Hematopoietic multipotent progenitor cell (in vitro differentiated cells): ENCODE measurements around the gene PHLPP2. TPM values are rescaled to one million over a fixed set of nuclear protein-coding genes. Genes with fewer than 3 reads are reported as not detected.
"Not testable (repeated sequence)": the region's sequence is repeated elsewhere in the genome, so short reads cannot be mapped to it uniquely, and the experiment has no call there.

Experiments
- DNase-seq, 3 donors: peaks; one replicate each; pipeline ENCODE4 v3.0.0-alpha.2; 2011 to 2015; ENCODE audit warnings: low read depth in 2 of 3, low spot score in 2 of 3
- total RNA-seq: library from RNA; depleted of rRNA; stranded (reverse); fragments of >200 nt; gene quantifications from one replicate; pipeline ENCODE4 v1.2.3, GENCODE V29; 2012

PHLPP2 gene
- total RNA-seq, 1 donor = 3.8 TPM

DNA sequence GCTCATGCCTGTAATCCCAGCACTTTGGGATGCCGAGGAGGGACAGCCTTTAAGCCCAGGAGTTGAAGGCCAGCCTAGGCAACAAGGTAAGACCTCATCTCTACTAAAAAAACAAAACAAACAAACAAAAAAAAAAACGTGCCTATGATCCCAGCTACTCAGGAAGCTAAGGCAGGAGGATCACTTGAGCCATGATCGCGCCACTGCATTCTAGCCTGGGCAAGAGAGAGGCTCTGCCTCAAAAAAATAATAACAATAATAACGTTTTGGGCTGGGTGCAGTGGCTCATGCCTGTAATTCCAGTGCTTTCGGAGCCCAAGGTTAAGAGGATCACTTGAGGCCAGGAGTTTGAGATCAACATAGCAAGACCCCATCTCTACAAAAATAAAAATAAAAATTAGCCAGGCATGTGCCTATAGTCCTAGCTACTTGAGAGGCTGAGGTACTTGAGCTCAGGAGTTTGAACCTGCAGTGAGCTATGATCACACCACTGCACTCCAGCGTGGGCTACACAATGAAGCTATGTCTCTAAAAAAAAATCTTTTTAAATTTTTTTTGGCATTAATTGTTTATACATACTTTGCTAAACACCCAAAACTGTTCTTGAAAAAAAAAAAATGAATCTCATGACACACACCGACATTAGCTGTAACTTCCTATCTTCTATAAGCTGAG is 3.3 kb downstream of the PHLPP2 start:
- no peak for DNase-seq

DNA sequence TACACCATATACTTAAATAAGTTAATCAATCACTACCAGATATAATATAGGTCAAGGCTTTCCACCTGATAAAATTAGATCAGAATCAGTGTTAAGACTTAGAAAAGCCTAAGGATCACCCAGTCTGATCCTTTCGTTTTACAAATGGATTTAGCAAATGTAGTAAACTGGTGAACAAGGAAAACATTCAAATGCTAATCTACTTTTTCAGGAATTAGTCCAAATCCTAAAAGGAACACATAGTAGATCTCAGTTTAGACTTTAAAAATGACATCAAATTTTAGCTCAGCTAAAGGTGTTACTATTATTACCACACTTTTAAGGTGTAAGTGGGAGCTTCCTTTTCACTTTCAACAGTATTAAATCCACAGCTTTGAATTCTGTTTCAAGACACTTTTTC is 12.0 kb downstream of the PHLPP2 start:
- no peak for DNase-seq

DNA sequence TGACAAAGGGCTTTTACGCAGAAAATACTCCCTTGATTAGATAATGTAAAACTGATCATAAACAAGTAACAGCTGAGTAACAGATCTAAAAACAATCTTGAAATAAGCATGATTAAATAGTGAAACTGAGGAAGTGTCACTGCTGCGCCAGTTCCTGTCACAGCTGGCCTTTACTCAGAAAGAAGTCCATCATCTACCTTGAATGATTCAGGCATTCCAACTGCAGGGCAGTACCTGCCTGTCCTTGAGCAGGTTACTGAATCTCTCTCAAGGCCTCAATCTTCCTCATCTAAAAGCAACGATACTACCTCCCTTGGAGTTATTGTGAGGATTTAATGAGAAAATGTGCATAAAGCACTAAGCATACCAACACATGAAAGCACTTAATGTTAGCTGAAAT is 12.7 kb downstream of the PHLPP2 start:
- DNase-seq = no peak

DNA sequence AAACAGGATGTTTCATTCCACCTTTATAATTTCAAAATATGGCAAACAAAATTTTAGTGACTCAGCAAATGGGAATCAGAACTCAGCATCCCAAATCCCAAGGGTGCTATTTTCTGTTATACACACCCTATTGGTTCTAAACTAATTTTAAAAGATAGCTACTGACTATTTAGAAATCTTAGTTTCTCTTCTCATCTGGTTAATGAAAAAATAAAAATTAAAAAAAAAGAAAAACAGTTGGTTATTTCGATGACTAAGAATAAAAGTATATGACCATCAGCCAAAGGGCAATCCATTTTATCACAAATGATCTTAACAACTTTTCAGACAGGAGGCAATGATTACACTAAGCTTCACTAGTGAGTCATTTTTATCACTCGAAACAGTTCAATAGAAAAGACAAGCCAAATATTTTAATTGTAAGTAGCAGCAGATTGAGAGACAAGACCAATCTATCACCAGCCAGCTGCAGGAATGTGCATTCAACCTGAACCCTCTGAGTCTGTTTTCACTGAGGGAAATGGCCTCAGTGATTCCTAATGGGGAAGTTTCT is 15.2 kb downstream of the PHLPP2 start:
- no peak for DNase-seq

DNA sequence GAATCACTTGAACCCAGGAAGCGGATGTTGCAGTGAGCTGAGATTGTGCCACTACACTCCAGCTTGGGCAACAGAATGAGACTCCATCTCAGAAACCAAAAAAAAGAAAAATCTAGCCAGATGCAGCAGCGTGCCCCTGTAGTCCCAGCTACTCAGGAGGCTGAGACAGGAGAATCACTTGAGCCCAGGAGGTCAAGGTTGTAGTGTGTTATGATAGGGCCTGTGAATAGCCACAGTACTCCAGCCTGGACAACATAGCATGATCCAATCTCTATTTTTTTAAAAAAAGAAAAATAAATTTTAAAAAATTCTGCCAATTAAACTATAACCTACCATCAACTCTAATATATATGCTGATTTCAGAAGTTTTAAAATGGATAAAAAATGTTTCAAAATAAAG is 15.8 kb downstream of the PHLPP2 start:
- no peak for DNase-seq

DNA sequence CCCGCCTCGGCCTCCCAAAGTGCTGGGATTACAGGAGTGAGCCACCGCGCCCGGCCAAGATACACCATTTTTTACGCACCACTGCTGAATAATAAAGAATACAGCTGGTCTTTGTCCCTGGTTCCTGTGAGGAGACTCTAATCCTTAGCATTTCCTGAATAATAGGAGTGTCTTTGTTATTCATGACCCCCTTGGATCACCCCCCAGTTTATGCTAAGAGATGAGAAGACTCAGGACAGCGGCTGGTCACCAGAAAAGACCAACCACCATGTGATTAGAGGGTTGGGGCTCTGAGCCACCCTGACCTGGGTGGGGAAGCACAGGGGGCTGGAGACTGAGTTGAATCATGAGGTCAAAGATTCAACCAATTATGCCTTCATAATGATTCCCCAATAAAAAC is 17.3 kb downstream of the PHLPP2 start:
- no peak for DNase-seq

DNA sequence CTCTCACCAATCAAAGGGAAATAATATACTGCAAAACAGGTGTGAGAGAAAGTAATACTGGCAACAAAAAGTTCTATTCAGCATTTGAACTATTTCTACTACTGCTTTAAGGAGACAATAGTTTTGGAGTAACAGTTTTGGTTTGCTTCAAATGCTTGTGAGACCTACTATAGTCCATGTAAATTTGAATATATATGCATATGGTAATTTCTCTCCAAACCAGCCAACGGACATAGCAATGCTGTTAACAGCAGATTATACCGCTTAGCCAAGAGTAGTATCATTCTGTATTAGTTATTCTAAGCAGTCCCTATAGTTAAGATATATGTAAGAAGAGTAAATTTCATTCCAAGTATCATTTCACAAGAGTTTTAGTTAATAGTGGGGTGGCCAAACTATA is 18.5 kb downstream of the PHLPP2 start:
- no peak for DNase-seq

DNA sequence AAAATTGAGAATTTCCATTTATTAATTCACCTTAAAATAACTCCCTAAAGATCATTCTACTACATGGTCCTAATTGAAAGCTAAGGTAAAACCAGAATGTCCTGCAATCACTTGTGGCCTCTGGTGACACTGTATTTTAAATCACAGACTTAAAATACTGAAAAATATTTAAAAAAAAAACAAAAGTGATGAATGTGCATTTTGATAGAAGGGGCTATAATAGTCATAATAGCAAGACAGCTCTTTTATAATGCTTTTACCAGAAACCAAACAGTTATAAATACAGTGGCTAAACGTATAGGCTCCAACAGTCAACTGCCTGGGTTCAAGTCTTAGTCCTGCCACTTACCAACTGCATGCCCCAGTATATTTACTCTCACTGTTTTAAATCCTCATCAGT is 21.2 kb downstream of the PHLPP2 start:
- no peak for DNase-seq

DNA sequence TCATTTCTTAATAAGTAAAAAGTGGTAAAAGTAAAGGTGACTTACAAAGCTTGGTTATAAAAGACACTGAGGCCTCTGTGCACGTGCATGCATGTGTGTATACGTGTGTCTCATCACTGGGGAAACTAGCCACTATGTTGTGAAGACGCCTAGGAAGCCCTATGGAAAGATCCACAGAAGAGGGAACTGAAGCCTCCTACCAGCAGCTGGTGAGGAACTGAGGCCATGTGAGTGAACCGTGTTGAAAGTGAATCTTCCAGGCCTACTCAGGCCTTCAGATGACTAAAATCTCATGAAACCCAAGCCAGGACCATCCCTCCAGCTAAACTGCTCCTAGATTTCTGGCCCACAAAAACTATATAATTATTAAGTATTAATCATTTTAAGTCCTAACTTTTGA is 23.7 kb downstream of the PHLPP2 start:
- DNase-seq = no peak

DNA sequence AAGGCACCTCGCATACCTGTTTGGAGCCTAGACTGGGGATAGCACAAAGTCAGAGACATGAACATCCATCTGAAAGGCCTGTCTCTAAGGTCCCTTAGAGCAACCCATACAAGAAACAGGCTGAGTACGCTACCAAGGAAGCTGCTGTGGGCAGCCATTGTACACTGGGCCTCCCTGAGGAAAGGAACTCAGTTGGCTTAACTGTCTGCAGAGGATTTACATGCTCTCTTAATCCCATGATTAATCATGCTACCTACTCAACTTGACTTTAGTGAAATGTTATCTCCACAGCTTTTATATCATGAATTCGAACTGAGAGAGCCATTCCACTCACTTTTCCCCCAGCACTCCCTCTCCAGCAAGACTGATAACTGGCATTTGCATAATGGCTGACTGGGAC is 26.0 kb downstream of the PHLPP2 start:
- DNase-seq = no peak

DNA sequence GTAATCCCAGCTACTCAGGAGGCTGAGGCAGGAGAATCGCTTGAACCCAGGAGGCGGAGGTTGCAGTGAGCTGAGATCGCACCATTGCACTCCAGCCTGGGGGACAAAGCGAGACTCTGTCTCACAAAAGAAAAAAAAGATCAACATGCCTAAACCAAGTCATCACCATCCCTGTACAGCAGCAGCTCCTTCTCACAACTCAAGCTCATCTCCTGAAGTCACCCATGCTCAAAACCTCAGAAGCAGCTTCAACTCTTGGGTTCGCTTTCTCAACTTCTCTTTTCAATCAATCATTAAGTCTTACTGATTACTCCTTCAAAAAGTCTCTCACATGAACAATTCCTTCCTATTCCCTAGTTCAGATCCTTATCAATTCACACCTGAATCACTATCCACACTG is 31.3 kb downstream of the PHLPP2 start:
- DNase-seq = no peak

DNA sequence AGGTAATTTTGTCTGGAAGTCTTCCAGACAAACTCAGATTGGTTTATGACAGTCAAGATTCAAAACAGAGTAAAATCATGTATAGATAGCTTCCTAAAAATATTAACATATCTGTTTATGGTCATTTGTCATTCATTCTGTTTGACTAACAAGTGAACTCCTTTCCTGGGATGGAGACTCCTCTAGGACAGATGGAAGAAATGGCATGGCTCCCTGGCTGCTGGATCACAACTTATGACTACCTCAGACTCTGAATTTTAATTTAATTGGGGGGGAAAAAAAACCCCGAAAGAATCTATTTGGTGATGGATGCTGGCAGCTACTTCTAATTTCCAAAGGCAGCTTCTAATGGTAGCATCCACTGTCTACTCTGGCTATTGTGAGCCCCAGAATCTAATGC is 34.6 kb downstream of the PHLPP2 start:
- no peak for DNase-seq

DNA sequence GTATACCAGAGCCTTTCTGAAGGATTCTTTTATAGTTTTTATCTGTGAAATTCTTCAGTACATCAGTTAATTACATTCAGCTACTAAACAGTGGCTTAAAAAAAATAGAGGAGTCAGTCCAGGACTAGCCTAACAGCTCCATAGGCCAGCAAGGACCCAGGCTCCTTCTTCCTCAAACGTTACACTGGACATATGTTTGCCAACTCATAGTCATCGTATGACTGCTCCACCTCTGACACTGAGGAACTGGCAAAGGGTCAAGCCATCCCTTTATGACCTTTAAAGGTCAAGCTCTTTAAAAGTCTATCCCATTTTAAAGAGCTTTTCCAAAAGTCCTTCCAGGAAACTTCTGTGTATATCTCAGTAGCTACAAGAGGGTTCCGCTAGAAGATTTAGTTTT is 36.6 kb downstream of the PHLPP2 start:
- DNase-seq = no peak

DNA sequence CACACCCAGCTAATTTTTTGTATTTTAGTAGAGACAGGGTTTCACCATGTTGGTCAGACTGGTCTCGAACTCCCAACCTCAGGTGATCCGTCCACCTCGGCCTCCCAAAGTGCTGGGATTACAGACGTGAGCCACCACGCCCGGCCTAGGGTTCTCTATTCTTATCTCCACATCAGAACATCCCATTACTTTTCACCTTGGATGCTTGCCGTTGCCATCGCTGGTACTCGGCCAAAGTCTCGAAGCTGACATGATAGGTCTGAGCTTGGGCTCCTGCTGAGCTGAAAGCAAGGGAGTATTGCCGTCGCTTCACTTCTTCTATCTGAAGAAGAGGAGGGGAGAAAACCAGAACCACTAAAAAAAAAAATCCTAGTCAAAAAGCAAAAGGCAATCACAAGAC is 40.2 kb downstream of the PHLPP2 start:
- not testable (repeated sequence) for DNase-seq

DNA sequence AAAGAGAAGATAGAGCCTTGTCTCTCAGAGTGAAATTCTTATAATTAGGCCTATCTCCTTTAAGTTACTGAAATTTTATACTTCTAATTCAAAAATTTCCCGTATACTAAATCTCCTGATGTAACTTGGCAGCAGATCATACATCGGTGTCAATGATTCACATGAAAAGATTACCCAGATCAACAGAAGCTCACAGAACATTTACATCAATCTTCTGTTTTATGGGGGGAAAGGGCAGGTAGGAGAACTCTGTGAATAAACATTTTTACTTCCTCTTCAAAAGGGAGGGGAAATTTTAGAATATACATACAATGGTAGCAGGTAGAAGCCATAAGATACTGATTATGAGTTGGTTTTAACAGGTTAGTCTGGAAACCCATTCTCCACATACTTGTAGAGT is 43.1 kb downstream of the PHLPP2 start:
- no peak for DNase-seq

DNA sequence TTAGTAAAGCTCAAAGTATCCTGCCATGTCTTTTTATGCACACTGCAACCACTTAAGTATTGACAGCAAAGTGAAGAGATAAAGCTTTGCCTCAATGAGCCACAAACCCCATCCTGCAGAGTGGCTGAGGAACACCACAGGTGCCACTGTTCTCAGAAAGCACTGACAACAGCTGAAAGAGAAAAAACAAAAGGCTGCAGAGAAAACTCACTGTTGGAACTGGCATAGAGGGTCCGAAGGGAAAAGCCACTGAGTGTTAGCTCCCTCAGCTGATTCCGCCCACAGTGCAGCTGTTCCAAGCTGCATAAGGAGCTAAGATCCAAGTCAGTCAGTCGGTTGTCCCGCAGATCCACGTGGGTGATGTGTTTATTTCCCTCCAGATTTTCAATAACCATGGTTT is 48.3 kb downstream of the PHLPP2 start:
- no peak for DNase-seq

DNA sequence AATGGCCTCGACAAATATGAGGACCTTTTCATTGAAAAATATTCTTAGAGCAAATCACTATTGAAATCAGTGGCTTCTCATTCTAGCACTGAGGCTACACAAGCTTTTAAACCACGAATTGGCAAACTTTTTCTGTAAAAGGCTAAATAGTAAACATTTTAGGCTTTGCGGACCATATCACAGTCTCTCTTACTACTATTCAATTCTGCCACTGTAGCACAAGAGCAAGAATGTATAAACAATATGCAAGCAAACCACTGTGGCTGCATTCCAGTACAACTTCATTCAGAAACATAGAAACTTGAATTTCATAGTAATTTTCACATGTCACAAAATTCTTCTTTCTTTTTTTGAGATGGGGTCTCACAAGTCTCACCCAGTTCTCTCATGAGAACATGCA is 49.1 kb downstream of the PHLPP2 start:
- no peak for DNase-seq

DNA sequence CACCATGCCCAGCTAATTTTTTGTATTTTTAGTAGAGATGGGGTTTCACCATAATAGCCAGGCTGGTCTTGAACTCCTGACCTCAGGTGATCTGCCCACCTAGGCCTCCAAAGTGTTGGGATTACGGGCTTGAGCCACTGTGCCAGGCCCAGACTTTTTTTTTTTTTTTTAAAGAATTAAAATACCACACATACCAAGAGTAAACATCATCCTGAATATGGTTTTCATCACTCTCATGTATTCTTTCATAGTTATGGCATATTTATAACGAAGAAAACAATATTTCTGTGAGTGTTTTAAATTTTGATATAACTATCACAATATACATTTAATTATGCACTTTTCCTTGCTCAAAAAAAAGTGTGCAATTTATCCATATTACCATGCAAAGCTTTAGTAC is 50.3 kb downstream of the PHLPP2 start:
- DNase-seq = no peak

DNA sequence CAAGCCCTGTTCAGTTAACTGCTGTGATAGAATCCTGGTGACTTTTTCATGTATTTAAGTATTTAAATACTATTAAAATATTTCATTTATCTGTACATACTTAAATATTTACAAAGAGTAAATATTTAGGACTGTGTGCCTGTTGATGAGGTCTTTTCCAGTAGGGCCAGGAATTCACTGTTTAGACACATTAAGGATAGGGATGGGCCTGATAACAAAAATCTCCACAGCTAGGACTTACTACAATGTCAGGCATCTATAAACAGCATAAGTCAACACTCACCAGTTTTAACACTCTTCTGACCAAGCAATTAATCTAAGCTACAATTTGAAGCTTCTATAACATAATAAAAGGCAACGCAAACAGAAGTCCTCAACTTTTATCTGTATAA is 50.9 kb downstream of the PHLPP2 start:
- no peak for DNase-seq

DNA sequence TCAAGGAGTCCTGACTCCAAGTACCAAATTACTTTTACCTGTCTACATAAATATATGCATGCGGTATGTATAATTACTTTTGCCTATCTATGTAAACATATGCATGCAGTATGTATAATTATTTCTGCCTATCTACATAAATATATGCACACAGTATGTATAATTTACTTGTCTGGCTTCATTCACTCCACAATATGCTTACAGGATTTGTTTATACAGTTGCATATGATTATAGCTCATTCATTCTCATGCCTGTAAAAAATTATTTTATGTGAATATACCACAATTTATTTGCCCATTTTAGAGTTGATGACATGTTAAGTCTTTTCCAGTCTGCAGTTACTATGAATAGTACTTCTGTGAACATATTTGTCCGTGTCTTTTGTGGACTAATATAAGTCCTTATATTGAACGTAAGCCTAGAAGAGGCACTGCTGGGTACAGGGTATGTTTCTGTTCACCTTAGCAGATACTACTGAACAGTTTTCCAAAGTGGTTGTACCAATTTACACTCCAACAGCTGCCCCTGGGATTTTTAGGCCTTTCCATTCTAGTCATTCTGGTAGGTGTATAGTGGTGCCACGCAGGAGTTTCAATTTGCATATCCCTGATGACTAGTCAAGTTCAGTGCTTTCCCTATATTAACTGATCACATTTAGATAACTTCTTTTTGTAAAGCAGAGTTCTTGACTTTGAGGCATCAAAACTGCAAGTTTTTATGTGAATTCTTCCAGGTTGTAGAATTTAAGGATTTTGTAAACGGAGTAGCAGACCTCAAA is 51.5 kb downstream of the PHLPP2 start:
- DNase-seq = no peak

DNA sequence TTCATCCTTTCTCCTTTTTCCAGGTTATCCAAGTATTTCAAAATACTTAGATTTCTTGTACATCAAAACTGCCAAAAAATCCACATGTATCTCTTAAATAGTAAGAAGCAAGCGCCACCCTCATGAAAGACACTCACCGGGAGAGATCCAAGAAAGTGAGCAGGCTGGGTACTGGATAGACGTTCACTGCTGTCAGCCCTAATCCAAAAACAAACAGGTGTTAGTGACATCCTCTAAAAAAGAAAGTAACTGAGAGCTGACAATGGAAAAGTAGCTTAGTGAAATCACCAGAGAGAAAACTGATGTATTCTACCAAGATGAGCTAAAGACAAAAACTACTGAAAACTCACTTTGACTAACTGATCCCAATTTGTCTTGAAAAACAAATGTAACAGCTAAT is 52.4 kb downstream of the PHLPP2 start:
- no peak for DNase-seq

DNA sequence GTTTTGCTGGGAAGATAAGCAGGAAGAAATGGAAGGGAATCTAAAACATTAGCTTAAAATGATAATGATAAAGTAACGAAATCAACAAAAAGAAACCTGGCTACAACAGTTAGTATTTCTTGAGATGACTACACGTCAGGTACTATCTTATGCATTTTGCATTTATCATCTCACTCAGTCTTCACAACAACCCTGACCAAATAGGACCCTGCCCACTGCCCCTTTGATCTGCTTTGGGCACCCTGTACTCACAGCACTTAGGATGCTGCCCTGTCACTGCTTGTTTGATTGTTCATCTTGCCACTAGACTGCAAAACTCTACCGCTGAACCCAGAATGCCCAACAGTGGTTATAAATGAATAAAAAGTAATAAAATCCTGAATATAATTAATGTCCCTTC is 53.3 kb downstream of the PHLPP2 start:
- DNase-seq = no peak
